ENCODE measurements around the gene ZIC1. TPM values are rescaled to one million over a fixed set of nuclear protein-coding genes. Genes with fewer than 3 reads are reported as not detected.

Gene ZIC1
- total RNA-seq, 1 experiment from 2014 or later, result not detected

DNA sequence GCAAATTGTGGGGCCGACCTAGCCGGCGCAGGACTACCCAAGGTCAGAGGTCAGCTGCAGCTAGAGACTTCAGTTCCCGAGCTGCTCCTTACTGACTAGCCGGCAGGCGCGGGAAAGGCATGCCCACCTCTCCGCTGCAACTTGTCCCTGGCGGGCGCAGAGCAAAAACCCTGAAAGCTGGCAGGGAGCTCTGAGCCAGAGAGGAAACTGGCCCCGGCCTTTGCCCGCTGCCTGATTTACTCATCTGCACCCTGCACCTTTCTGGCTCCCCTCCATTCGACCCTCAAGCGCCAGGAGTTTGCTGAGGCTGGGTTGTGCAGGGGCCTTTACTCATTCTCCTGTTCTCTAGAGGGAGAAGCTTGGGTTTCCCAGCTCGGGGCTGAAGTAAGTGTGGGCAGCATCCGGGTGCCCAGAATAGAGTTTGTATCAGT is 4.3 kb upstream of the ZIC1 start:
- Histone ChIP-seq H2AFZ (ENCODE audit: low read depth, low read length, poor library complexity, severe bottlenecking) (no peak overlapping the region), H3K9me3 (ENCODE audit: control insufficient read depth in 1 of 2, insufficient read depth in 1 of 2, low read depth in 1 of 2, low read length in 2 of 2) (no peaks in the 10 kb centered on the region), H3K9me2 (ENCODE audit: insufficient read depth) (no peaks in the 10 kb centered on the region), H3K4me3 (replicated peaks in 1 of 2; ENCODE audit: low read depth in 1 of 2, low read length in 2 of 2) (no peak overlapping the region), H3K36me3 (ENCODE audit: control insufficient read depth in 1 of 2, insufficient read depth in 2 of 2, low read length in 2 of 2) (no peaks in the 10 kb centered on the region), H3K27me3 (ENCODE audit: insufficient read depth, low read length) (no peaks in the 10 kb centered on the region), H3K79me2 (ENCODE audit: insufficient read depth, low read length) (no peaks in the 10 kb centered on the region), H3K4me1 (ENCODE audit: control insufficient read depth in 1 of 2, insufficient read depth in 2 of 2, low read length in 2 of 2) (no peaks in the 10 kb centered on the region), H3K4me2 (ENCODE audit: low read length) (no peak overlapping the region), H4K20me1 (ENCODE audit: insufficient read depth) (no peaks in the 10 kb centered on the region), H3K27ac (ENCODE audit: low read depth, low read length) (no peak overlapping the region), H3K9ac (ENCODE audit: low read length) (no peak overlapping the region)
- no peak for ATAC-seq
- ChIA-PET POLR2A (no interaction called here), RAD21 (ENCODE audit: low non-redundant PET in 1 of 2, low total read pairs in 2 of 2, uncharacterized antibody in 2 of 2, unreplicated experiment in 2 of 2) (no interaction called here), CTCF (no interaction called here)
- TF ChIP-seq ZNF274 (IDR thresholded peaks at IDR 0.05; ENCODE audit: low read depth, low read length) (no peak), EZH2 (IDR thresholded peaks at IDR 0.05) (no peak), JUND (IDR thresholded peaks at IDR 0.05) (no peak), FOSL1 (IDR thresholded peaks at IDR 0.05; ENCODE audit: low read depth) (no peak)
- TF ChIP-seq, protein P1, sequence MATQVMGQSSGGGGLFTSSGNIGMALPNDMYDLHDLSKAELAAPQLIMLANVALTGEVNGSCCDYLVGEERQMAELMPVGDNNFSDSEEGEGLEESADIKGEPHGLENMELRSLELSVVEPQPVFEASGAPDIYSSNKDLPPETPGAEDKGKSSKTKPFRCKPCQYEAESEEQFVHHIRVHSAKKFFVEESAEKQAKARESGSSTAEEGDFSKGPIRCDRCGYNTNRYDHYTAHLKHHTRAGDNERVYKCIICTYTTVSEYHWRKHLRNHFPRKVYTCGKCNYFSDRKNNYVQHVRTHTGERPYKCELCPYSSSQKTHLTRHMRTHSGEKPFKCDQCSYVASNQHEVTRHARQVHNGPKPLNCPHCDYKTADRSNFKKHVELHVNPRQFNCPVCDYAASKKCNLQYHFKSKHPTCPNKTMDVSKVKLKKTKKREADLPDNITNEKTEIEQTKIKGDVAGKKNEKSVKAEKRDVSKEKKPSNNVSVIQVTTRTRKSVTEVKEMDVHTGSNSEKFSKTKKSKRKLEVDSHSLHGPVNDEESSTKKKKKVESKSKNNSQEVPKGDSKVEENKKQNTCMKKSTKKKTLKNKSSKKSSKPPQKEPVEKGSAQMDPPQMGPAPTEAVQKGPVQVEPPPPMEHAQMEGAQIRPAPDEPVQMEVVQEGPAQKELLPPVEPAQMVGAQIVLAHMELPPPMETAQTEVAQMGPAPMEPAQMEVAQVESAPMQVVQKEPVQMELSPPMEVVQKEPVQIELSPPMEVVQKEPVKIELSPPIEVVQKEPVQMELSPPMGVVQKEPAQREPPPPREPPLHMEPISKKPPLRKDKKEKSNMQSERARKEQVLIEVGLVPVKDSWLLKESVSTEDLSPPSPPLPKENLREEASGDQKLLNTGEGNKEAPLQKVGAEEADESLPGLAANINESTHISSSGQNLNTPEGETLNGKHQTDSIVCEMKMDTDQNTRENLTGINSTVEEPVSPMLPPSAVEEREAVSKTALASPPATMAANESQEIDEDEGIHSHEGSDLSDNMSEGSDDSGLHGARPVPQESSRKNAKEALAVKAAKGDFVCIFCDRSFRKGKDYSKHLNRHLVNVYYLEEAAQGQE (IDR thresholded peaks at IDR 0.05; ENCODE audit: low read depth), result no peak
- BruUV-seq (replicated peaks), result no TSS peak
- intact Hi-C loops (cut with micrococcal nuclease), result no loop called here
- DNase-seq (ENCODE audit: low read depth, low spot score), result no peak

DNA sequence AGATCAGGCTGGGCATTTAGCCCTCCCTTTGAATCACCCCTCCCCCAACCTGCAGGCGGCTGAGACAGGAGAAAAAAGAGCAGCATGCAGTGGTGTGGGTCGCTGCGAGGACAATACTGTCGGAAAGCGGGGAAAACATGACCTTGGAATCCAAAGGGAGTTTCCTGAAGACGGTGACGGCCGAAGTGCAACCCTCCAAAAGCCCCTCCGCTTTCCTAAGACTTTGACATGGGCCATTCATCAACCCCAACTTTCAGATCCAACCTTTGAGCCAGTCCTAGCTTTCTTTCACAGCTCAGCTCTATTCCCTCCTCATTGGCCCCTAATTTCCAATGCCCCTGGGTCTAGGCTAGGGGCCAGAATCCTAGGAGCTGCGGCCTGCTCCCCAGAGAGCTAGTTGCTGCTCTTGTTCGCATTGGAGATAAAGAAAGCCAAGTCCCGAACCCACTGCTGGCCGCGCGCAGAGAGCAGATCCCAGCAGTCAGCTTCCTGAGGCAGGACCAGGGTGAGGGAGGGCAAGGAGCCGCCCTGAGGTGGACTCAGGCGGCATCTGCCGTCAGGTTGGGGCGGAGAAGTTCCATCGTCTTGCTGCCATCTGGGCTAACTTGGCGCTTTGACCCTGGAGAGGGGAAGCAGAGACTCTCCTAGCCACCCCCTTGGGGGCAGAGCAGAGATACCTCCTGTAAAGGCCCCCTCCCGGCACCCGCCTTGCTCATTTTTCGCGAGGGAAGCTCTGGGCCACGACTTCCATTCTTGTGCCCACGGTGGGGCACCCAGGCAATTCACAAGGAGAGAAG is 3.7 kb upstream of the ZIC1 start:
- H3K27me3 ChIP-seq (ENCODE audit: insufficient read depth, low read length), result no peaks in the 10 kb centered on the region
- H3K4me3 ChIP-seq (replicated peaks in 1 of 2; ENCODE audit: low read depth in 1 of 2, low read length in 2 of 2), result no peak overlapping the region
- RAD21 ChIA-PET (ENCODE audit: low non-redundant PET in 1 of 2, low total read pairs in 2 of 2, uncharacterized antibody in 2 of 2, unreplicated experiment in 2 of 2), result no interaction called here
- no peak overlapping the region for H3K4me2 ChIP-seq (ENCODE audit: low read length)
- H3K27ac ChIP-seq (ENCODE audit: low read depth, low read length), result no peak overlapping the region
- BruUV-seq (replicated peaks), result no TSS peak
- H4K20me1 ChIP-seq (ENCODE audit: insufficient read depth), result no peaks in the 10 kb centered on the region
- DNase-seq (ENCODE audit: low read depth, low spot score) (no peak), ATAC-seq (no peak)
- POLR2A ChIA-PET, result no interaction called here
- CTCF ChIA-PET, result no interaction called here
- H3K9ac ChIP-seq (ENCODE audit: low read length), result no peak overlapping the region
- H3K36me3 ChIP-seq (ENCODE audit: control insufficient read depth in 1 of 2, insufficient read depth in 2 of 2, low read length in 2 of 2), result no peaks in the 10 kb centered on the region
- intact Hi-C loops (cut with micrococcal nuclease), result no loop called here
- no peaks in the 10 kb centered on the region for H3K4me1 ChIP-seq (ENCODE audit: control insufficient read depth in 1 of 2, insufficient read depth in 2 of 2, low read length in 2 of 2)
- no peak overlapping the region for H2AFZ ChIP-seq (ENCODE audit: low read depth, low read length, poor library complexity, severe bottlenecking)
- H3K9me3 ChIP-seq (ENCODE audit: control insufficient read depth in 1 of 2, insufficient read depth in 1 of 2, low read depth in 1 of 2, low read length in 2 of 2), result no peaks in the 10 kb centered on the region
- no peaks in the 10 kb centered on the region for H3K9me2 ChIP-seq (ENCODE audit: insufficient read depth)
- H3K79me2 ChIP-seq (ENCODE audit: insufficient read depth, low read length), result no peaks in the 10 kb centered on the region
- no peak for TF ChIP-seq POLR2A (IDR thresholded peaks at IDR 0.05; ENCODE audit: borderline replicate concordance, extremely low read depth, insufficient read depth, insufficient read length)
- TF ChIP-seq, protein P2, sequence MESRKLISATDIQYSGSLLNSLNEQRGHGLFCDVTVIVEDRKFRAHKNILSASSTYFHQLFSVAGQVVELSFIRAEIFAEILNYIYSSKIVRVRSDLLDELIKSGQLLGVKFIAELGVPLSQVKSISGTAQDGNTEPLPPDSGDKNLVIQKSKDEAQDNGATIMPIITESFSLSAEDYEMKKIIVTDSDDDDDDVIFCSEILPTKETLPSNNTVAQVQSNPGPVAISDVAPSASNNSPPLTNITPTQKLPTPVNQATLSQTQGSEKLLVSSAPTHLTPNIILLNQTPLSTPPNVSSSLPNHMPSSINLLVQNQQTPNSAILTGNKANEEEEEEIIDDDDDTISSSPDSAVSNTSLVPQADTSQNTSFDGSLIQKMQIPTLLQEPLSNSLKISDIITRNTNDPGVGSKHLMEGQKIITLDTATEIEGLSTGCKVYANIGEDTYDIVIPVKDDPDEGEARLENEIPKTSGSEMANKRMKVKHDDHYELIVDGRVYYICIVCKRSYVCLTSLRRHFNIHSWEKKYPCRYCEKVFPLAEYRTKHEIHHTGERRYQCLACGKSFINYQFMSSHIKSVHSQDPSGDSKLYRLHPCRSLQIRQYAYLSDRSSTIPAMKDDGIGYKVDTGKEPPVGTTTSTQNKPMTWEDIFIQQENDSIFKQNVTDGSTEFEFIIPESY (IDR thresholded peaks at IDR 0.05; ENCODE audit: extremely low read depth, insufficient replicate concordance, low read length), result no peak
- no peak for TF ChIP-seq SIN3A (IDR thresholded peaks at IDR 0.05; ENCODE audit: low read depth)
- TF ChIP-seq, protein P1 (IDR thresholded peaks at IDR 0.05; ENCODE audit: low read depth), result no peak
- no peak for TF ChIP-seq EGR1 (IDR thresholded peaks at IDR 0.05; ENCODE audit: low read depth)
- TF ChIP-seq ZFX (IDR thresholded peaks at IDR 0.05), result no peak

Data from HCT116 (cell line).